ENCODE data around the gene ESYT1.
A peak's percentile ranks its signal among the peaks of the same experiment; 100 is the strongest.

ESYT1 gene

DNA sequence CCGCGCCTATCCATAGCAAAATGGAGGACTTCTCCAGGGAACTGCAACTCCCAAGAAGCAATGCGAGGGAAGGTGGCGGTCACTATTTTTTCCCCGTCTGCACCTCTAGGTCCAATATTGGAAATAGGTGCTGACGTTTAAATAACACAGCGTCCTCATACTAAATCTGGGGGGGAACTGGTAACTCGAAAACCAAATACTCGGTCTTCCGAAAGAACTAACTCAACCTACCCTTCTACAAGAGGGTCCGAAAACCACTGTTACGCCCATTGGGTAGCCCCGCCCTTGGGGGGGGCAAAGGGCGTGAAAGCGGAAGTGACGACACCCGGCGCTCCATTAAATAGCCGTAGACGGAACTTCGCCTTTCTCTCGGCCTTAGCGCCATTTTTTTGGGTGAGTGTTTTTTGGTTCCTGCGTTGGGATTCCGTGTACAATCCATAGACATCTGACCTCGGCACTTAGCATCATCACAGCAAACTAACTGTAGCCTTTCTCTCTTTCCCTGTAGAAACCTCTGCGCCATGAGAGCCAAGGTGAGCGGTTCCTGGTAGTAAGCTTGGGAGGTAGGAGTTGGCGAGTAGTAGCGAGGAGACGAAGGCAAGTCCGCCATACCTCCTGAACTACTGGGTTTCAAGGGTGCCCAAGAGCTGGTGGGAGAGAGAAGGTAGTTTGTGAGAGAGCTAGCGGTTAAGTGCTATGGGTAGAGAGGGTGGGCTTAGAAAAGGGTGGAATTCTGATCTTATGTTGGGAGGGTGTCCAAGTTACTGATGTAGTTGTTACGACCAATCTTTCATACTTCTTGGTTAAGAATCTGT is 11.6 kb upstream of the ESYT1 start, which contains the start of gene RPL41 (continued):
- TF ChIP-seq, protein P1, sequence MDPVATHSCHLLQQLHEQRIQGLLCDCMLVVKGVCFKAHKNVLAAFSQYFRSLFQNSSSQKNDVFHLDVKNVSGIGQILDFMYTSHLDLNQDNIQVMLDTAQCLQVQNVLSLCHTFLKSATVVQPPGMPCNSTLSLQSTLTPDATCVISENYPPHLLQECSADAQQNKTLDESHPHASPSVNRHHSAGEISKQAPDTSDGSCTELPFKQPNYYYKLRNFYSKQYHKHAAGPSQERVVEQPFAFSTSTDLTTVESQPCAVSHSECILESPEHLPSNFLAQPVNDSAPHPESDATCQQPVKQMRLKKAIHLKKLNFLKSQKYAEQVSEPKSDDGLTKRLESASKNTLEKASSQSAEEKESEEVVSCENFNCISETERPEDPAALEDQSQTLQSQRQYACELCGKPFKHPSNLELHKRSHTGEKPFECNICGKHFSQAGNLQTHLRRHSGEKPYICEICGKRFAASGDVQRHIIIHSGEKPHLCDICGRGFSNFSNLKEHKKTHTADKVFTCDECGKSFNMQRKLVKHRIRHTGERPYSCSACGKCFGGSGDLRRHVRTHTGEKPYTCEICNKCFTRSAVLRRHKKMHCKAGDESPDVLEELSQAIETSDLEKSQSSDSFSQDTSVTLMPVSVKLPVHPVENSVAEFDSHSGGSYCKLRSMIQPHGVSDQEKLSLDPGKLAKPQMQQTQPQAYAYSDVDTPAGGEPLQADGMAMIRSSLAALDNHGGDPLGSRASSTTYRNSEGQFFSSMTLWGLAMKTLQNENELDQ (tag by site-specific recombination; IDR thresholded peaks at IDR 0.05; ENCODE audit: low read depth): no peak
- TF ChIP-seq HOXC10 (CRISPR knock-in tag; IDR thresholded peaks at IDR 0.05) (0 out of 2 replicates have a peak, but pooled peaks have one; percentile 74), ZFP69B (tag by site-specific recombination; IDR thresholded peaks at IDR 0.05) (peak; percentile 63), ZSCAN30 (tag by site-specific recombination; IDR thresholded peaks at IDR 0.05) (peak; percentile 92), ZNF133 (tag by site-specific recombination; IDR thresholded peaks at IDR 0.05) (no peak), ZNF23 (tag by site-specific recombination; IDR thresholded peaks at IDR 0.05; ENCODE audit: borderline replicate concordance) (no peak), BCL11A (tag by site-specific recombination; IDR thresholded peaks at IDR 0.05; ENCODE audit: low read depth) (peak; percentile 8; the same call in 1 of the 2 replicates), KLF9 (tag by site-specific recombination; IDR thresholded peaks at IDR 0.05; ENCODE audit: low read depth) (peak; percentile 87), ZNF169 (tag by site-specific recombination; IDR thresholded peaks at IDR 0.05) (no peak), HOXD13 (CRISPR knock-in tag; IDR thresholded peaks at IDR 0.05; ENCODE audit: borderline replicate concordance) (no peak), KLF1 (tag by site-specific recombination; IDR thresholded peaks at IDR 0.05) (peak; percentile 94), ZNF10 (tag by site-specific recombination; IDR thresholded peaks at IDR 0.05) (0 out of 2 replicates have a peak, but pooled peaks have one; percentile 49), ZNF221 (tag by site-specific recombination; IDR thresholded peaks at IDR 0.05; ENCODE audit: borderline replicate concordance) (peak; percentile 84), WT1 (tag by site-specific recombination; IDR thresholded peaks at IDR 0.05) (peak; percentile 51; the same call in 1 of the 2 replicates), ZNF629 (tag by site-specific recombination; IDR thresholded peaks at IDR 0.05) (peak; percentile 76), GFI1B (tag by site-specific recombination; IDR thresholded peaks at IDR 0.05) (peak; percentile 58; the same call in 1 of the 2 replicates), ZNF266 (tag by site-specific recombination; IDR thresholded peaks at IDR 0.05; ENCODE audit: low read depth) (no peak), BCL11B (tag by site-specific recombination; IDR thresholded peaks at IDR 0.05; ENCODE audit: low read depth) (no peak)
- TF ChIP-seq, protein P2, sequence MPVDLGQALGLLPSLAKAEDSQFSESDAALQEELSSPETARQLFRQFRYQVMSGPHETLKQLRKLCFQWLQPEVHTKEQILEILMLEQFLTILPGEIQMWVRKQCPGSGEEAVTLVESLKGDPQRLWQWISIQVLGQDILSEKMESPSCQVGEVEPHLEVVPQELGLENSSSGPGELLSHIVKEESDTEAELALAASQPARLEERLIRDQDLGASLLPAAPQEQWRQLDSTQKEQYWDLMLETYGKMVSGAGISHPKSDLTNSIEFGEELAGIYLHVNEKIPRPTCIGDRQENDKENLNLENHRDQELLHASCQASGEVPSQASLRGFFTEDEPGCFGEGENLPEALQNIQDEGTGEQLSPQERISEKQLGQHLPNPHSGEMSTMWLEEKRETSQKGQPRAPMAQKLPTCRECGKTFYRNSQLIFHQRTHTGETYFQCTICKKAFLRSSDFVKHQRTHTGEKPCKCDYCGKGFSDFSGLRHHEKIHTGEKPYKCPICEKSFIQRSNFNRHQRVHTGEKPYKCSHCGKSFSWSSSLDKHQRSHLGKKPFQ (tag by site-specific recombination; IDR thresholded peaks at IDR 0.05): no peak
- TF ChIP-seq, protein P3, sequence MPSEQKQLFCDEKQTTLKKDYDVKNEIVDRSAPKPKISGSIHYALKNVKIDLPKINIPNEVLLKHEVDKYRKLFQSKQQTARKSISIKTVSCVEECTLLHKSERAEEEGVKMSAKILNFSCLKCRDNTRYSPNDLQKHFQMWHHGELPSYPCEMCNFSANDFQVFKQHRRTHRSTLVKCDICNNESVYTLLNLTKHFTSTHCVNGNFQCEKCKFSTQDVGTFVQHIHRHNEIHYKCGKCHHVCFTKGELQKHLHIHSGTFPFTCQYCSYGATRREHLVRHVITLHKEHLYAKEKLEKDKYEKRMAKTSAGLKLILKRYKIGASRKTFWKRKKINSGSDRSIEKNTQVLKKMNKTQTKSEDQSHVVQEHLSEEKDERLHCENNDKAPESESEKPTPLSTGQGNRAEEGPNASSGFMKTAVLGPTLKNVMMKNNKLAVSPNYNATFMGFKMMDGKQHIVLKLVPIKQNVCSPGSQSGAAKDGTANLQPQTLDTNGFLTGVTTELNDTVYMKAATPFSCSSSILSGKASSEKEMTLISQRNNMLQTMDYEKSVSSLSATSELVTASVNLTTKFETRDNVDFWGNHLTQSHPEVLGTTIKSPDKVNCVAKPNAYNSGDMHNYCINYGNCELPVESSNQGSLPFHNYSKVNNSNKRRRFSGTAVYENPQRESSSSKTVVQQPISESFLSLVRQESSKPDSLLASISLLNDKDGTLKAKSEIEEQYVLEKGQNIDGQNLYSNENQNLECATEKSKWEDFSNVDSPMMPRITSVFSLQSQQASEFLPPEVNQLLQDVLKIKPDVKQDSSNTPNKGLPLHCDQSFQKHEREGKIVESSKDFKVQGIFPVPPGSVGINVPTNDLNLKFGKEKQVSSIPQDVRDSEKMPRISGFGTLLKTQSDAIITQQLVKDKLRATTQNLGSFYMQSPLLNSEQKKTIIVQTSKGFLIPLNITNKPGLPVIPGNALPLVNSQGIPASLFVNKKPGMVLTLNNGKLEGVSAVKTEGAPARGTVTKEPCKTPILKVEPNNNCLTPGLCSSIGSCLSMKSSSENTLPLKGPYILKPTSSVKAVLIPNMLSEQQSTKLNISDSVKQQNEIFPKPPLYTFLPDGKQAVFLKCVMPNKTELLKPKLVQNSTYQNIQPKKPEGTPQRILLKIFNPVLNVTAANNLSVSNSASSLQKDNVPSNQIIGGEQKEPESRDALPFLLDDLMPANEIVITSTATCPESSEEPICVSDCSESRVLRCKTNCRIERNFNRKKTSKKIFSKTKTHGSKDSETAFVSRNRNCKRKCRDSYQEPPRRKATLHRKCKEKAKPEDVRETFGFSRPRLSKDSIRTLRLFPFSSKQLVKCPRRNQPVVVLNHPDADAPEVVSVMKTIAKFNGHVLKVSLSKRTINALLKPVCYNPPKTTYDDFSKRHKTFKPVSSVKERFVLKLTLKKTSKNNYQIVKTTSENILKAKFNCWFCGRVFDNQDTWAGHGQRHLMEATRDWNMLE (tag by site-specific recombination; conservative IDR thresholded peaks at IDR 0.05; ENCODE audit: low read depth): peak; percentile 35; the same call in 1 of the 2 replicates
- TF ChIP-seq, protein P4, sequence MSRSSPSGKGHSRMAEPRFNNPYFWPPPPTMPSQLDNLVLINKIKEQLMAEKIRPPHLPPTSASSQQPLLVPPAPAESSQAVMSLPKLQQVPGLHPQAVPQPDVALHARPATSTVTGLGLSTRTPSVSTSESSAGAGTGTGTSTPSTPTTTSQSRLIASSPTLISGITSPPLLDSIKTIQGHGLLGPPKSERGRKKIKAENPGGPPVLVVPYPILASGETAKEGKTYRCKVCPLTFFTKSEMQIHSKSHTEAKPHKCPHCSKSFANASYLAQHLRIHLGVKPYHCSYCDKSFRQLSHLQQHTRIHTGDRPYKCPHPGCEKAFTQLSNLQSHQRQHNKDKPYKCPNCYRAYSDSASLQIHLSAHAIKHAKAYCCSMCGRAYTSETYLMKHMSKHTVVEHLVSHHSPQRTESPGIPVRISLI (tag by site-specific recombination; IDR thresholded peaks at IDR 0.05): peak; percentile 77
- TF ChIP-seq, protein P5, sequence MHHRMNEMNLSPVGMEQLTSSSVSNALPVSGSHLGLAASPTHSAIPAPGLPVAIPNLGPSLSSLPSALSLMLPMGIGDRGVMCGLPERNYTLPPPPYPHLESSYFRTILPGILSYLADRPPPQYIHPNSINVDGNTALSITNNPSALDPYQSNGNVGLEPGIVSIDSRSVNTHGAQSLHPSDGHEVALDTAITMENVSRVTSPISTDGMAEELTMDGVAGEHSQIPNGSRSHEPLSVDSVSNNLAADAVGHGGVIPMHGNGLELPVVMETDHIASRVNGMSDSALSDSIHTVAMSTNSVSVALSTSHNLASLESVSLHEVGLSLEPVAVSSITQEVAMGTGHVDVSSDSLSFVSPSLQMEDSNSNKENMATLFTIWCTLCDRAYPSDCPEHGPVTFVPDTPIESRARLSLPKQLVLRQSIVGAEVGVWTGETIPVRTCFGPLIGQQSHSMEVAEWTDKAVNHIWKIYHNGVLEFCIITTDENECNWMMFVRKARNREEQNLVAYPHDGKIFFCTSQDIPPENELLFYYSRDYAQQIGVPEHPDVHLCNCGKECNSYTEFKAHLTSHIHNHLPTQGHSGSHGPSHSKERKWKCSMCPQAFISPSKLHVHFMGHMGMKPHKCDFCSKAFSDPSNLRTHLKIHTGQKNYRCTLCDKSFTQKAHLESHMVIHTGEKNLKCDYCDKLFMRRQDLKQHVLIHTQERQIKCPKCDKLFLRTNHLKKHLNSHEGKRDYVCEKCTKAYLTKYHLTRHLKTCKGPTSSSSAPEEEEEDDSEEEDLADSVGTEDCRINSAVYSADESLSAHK (tag by site-specific recombination; IDR thresholded peaks at IDR 0.05): peak; percentile 99
- TF ChIP-seq, protein P6, sequence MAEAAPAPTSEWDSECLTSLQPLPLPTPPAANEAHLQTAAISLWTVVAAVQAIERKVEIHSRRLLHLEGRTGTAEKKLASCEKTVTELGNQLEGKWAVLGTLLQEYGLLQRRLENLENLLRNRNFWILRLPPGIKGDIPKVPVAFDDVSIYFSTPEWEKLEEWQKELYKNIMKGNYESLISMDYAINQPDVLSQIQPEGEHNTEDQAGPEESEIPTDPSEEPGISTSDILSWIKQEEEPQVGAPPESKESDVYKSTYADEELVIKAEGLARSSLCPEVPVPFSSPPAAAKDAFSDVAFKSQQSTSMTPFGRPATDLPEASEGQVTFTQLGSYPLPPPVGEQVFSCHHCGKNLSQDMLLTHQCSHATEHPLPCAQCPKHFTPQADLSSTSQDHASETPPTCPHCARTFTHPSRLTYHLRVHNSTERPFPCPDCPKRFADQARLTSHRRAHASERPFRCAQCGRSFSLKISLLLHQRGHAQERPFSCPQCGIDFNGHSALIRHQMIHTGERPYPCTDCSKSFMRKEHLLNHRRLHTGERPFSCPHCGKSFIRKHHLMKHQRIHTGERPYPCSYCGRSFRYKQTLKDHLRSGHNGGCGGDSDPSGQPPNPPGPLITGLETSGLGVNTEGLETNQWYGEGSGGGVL (tag by site-specific recombination; IDR thresholded peaks at IDR 0.05): peak; percentile 41; the same call in 1 of the 2 replicates
